Measurements from ENCODE around the gene EYS.
A peak's percentile ranks its signal among the peaks of the same experiment; 100 is the strongest.

Gene EYS

GRCh38 chr6:64930681-64931080, 776.3 kb downstream of the EYS start:
- no peak for DNase-seq

- DNase-seq = no peak
Measured at GRCh38 chr6:64926051-64926450, 781.0 kb downstream of the EYS start.

- DNase-seq = no peak
Measured at GRCh38 chr6:64920257-64920656, 786.8 kb downstream of the EYS start.

GRCh38 chr6:64914124-64914523, 792.9 kb downstream of the EYS start:
- no peak for DNase-seq

- no peak for DNase-seq
Measured at GRCh38 chr6:64912966-64913365, 794.1 kb downstream of the EYS start.

DNA sequence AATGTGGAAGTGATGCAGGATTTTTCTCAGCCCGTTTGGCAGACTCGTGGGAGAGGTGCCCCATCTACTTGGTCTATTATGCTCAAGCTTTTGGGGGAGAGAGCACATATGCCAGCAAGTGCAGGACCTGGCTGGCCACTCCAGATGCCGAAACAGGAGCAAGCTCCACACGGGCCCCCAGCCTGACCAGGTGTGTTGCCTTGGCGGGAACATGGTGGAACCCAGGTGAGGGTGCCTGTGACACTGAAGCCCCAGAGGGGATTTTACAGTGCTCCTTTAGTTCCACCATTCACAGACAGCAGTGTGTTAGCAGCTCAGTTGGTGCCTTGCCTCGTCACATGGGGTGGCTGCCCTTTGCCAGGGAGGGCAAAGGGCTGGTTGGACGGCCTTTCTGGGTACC, 798.9 kb downstream of the EYS start:
- no peak for DNase-seq

DNA sequence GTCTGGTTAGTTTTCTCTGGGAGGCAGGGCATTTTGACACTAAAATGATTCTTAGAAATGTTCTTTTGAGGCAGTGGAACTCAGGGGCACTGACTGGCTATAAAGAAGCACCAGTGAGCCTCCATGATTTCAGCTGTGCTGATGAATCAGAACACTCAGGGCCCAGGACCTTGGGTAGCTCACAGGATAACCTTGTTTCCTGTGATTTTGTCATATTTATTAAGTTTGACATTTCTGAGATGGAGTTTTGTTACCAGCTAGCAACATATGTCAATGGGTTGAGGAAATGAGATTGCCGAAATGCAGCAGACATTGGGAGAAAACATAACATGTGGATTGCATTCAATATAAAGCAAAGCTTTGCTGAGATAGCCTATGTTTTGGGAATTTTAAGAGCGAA, 802.4 kb downstream of the EYS start:
- no peak for DNase-seq

- no peak for DNase-seq
Measured at GRCh38 chr6:64902596-64902995, 804.4 kb downstream of the EYS start.

GRCh38 chr6:64896939-64897338, 810.1 kb downstream of the EYS start:
- DNase-seq = no peak

GRCh38 chr6:64895945-64896344, 811.1 kb downstream of the EYS start:
- no peak for DNase-seq

- no peak for DNase-seq
Measured at GRCh38 chr6:64890609-64891008, 816.4 kb downstream of the EYS start.

GRCh38 chr6:64889144-64889543, 817.9 kb downstream of the EYS start:
- DNase-seq = no peak

GRCh38 chr6:64874776-64875175, 832.2 kb downstream of the EYS start:
- no peak for DNase-seq

- DNase-seq = no peak
Measured at GRCh38 chr6:64872633-64873032, 834.4 kb downstream of the EYS start.

- no peak for DNase-seq
Measured at GRCh38 chr6:64861039-64861651, 845.9 kb downstream of the EYS start.

DNA sequence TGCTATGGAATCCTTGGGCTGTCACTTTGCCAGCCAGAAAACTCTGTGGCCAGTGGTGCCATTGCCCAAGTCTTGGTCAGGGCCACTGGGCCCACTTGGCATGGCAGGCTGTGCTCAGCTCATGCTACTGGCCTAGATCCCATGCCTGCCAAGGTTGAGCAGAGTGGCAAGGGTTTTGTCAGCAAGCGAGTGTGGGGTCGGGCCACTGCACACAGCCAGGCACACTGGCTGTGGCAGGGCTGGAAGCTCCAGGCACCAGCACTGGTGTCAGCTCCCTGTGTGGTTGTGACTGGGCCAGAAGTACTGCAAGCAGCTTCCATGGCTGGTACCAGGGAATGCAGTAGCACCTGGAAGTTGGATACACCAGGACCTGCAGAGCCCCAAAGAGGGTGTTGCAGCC, 846.8 kb downstream of the EYS start:
- DNase-seq = no peak

- no peak for DNase-seq
Measured at GRCh38 chr6:64850121-64850520, 856.9 kb downstream of the EYS start.

- no peak for DNase-seq
Measured at GRCh38 chr6:64848467-64848866, 858.6 kb downstream of the EYS start.

- DNase-seq = no peak
Measured at GRCh38 chr6:64847396-64847795, 859.6 kb downstream of the EYS start.

- peak; percentile 7 for DNase-seq
Measured at GRCh38 chr6:64838726-64839125, 868.3 kb downstream of the EYS start.

GRCh38 chr6:64831680-64832079, 875.3 kb downstream of the EYS start:
- DNase-seq = no peak

DNA sequence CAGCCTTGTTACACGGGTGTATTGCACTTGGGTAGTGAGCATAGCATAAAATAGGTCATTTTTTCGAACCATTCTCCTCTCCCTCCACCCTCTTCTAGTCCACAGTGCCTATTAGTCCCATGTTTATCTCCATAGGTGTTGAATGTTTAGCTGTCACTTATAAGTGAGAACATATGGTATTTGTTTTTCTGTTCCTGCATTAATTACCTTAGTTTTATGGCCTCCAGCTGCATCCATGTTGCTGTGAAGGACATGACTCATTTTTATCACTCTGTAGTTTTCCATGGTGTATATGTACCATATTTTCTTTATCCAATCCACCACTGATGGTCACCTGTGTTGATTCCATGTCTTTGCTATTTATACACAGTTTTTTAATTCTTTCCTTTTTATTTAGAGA, 889.5 kb downstream of the EYS start:
- DNase-seq = peak; percentile 33

GRCh38 chr6:64815718-64816117, 891.3 kb downstream of the EYS start:
- DNase-seq = no peak

GRCh38 chr6:64812138-64812537, 894.9 kb downstream of the EYS start:
- DNase-seq = no peak

GRCh38 chr6:64811119-64811518, 895.9 kb downstream of the EYS start:
- DNase-seq = no peak

DNA sequence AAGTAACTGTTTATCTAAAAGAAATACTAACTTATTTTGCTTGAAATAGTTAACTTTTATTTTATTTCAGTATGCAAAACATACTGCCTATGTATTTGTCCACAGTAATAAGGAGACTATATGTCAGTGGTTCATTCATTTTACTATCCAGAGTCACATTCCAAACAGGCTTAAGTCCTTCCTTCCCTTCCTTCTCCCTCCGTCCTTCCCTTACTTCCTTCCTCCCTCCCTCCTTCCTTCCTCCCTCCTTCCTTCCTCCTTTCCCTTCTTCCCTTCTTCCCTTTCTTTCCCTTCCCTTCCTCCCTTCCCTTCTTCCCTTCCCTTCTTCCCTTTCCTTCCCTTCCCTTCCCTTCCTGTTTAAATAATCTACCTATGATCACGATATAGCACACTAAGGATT, 899.2 kb downstream of the EYS start:
- no peak for DNase-seq

Measured in NCI-H748 treated with DMSO at 0.1 percent for 48 hours (cell line).